ENCODE data around the gene SH3PXD2A. TPM values are rescaled to one million over a fixed set of nuclear protein-coding genes. Genes with fewer than 3 reads are reported as not detected.
A peak's percentile ranks its signal among the peaks of the same experiment; 100 is the strongest.

SH3PXD2A gene
- polyA plus RNA-seq, 1 experiment = 50.2 TPM

GRCh38 chr10:103676058-103676785 is 179.2 kb downstream of the SH3PXD2A start:
- no peaks in the 10 kb centered on the region for H3K36me3 ChIP-seq (ENCODE audit: control insufficient read depth, insufficient read depth, low read length)
- H3K27me3 ChIP-seq (ENCODE audit: control insufficient read depth, insufficient read depth, low read length) = no peaks in the 10 kb centered on the region
- peak; percentile 51 for DNase-seq (ENCODE audit: low read depth)
- ChIA-PET CTCF (interaction anchor here (1.0 to 1.5 kb wide), 3 partner anchors 11 to 20 kb away, joined by 3 to 10 read pairs (median 5); no protein-coding TSS in a partner anchor), POLR2A (no interaction called here)
- H3K4me3 ChIP-seq (ENCODE audit: low read depth, low read length) = peak overlapping the region; percentile 34
- no peak for TF ChIP-seq CTCF (IDR thresholded peaks at IDR 0.05; ENCODE audit: insufficient read depth, low read depth, low read length)

GRCh38 chr10:103673606-103674005 is 181.8 kb downstream of the SH3PXD2A start:
- H3K4me3 ChIP-seq (ENCODE audit: low read depth, low read length) = no peak overlapping the region
- ChIA-PET CTCF (no interaction called here), POLR2A (no interaction called here)
- DNase-seq (ENCODE audit: low read depth) = no peak
- no peaks in the 10 kb centered on the region for H3K27me3 ChIP-seq (ENCODE audit: control insufficient read depth, insufficient read depth, low read length)
- TF ChIP-seq CTCF (IDR thresholded peaks at IDR 0.05; ENCODE audit: insufficient read depth, low read depth, low read length) = no peak
- H3K36me3 ChIP-seq (ENCODE audit: control insufficient read depth, insufficient read depth, low read length) = no peaks in the 10 kb centered on the region

- Histone ChIP-seq H3K4me3 (ENCODE audit: low read depth, low read length) (no peak overlapping the region), H3K36me3 (ENCODE audit: control insufficient read depth, insufficient read depth, low read length) (0 out of 2 replicates have a peak, but pooled peaks cover 1% of the 10 kb centered on the region), H3K27me3 (ENCODE audit: control insufficient read depth, insufficient read depth, low read length) (no peaks in the 10 kb centered on the region)
- no peak for DNase-seq (ENCODE audit: low read depth)
- TF ChIP-seq CTCF (IDR thresholded peaks at IDR 0.05; ENCODE audit: insufficient read depth, low read depth, low read length) = no peak
- ChIA-PET POLR2A (no interaction called here), CTCF (no interaction called here)
Measured at GRCh38 chr10:103672345-103672744, 183.0 kb downstream of the SH3PXD2A start.

DNA sequence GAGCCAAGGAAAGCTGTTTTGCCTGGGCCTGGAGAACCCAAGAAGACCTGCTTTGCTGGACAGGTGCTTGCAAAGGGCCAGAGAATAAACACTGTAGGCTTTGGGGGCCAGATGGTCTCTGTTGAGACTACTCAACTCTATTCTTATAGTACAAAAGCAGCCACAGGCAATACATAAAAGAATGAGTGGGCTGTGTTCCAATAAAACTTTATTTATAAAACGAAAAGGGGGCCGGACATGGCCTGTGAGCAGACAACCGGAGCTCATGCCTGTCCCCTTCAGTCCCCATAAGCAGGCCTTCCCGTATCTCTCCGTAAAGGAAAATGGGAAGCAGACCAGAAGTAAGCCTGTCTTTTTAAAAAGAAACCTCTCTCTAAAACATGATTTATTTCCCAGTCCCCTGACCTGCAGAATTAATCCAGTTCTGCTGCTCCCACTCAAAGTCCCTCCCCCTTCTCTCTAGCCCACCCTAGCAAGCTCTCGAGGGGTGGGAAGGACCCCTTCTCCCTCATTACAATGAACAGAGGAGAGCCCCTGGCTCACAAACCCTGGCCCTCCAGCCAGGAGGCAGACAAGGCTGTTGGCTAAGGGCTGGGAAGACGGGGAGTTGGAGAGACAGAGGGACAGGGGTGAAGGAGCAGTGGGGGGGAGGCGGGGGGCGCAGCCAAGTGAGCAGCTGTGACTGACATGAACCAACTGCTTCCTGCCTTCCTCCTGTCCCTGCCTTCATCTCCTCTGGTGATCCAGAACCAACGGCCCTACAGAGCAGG is 184.1 kb downstream of the SH3PXD2A start:
- Histone ChIP-seq H3K36me3 (ENCODE audit: control insufficient read depth, insufficient read depth, low read length) (0 out of 2 replicates have a peak, but pooled peaks cover 1% of the 10 kb centered on the region), H3K27me3 (ENCODE audit: control insufficient read depth, insufficient read depth, low read length) (no peaks in the 10 kb centered on the region), H3K4me3 (ENCODE audit: low read depth, low read length) (no peak overlapping the region)
- ChIA-PET CTCF (interaction anchor here (0.6 to 2.1 kb wide), 2 partner anchors 12 to 13 kb away, joined by 3 to 5 read pairs; no protein-coding TSS in a partner anchor), POLR2A (no interaction called here)
- TF ChIP-seq CTCF (IDR thresholded peaks at IDR 0.05; ENCODE audit: insufficient read depth, low read depth, low read length) = no peak
- no peak for DNase-seq (ENCODE audit: low read depth)

DNA sequence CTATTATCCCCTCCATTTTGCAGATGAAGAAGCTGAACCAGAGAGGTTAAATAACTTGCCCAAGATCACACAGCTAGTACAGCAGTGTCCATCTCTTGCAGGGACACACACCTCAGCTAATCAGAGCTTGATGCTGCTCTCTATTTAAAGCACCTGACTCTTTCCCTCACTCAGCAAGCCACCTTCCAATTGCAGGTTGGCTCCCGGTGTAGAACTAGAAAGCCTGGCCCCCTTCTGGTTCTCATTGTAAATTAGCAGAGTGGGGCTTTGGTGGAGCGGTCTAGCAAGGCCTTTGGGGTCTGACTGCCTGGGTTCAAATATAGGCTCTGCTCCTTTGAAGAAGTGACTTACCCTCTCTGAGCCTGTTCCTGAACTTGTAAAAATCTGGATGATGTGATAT is 185.4 kb downstream of the SH3PXD2A start:
- ChIA-PET CTCF (interaction anchor here (1.5 to 2.1 kb wide), 2 partner anchors 10 to 14 kb away, joined by 3 to 5 read pairs; no protein-coding TSS in a partner anchor), POLR2A (no interaction called here)
- no peak for DNase-seq (ENCODE audit: low read depth)
- Histone ChIP-seq H3K27me3 (ENCODE audit: control insufficient read depth, insufficient read depth, low read length) (no peaks in the 10 kb centered on the region), H3K36me3 (ENCODE audit: control insufficient read depth, insufficient read depth, low read length) (peaks cover 3% of the 10 kb centered on the region; the same call in 1 of the 2 replicates), H3K4me3 (ENCODE audit: low read depth, low read length) (no peak overlapping the region)
- no peak for TF ChIP-seq CTCF (IDR thresholded peaks at IDR 0.05; ENCODE audit: insufficient read depth, low read depth, low read length)

All from BJ (cell line).